ENCODE results near the gene PDK2. TPM values are rescaled to one million over a fixed set of nuclear protein-coding genes. Genes with fewer than 3 reads are reported as not detected.

Gene PDK2
- total RNA-seq, 2 experiments from 2014 or later: 9.8 to 16.2 TPM

GRCh38 chr17:50051606-50052005 lies 43.5 kb upstream of the PDK2 start:
- CTCF ChIA-PET: interaction anchor here (0.8 to 1.4 kb wide), 3 partner anchors 36 to 54 kb away, joined by 3 to 5 read pairs (median 3); no protein-coding TSS in a partner anchor
- DNase-seq (peak; percentile 21), ATAC-seq (no peak)
- Mint-ChIP-seq H3K9me3 (ENCODE audit: low read depth) (no peaks in the 10 kb centered on the region), H3K27me3 (no peaks in the 10 kb centered on the region), H3K4me1 (peaks cover 37% of the 10 kb centered on the region), H3K27ac (peak overlapping the region; percentile 87), H3K36me3 (ENCODE audit: low read depth) (no peaks in the 10 kb centered on the region), H3K4me3 (no peak overlapping the region)
- POLR2A ChIA-PET: interaction anchor here (0.6 kb wide), 1 partner anchor 21 kb away, joined by 4 read pairs; no protein-coding TSS in a partner anchor
- intact Hi-C loops (cut with DNase I, micrococcal nuclease): loop anchor here in 1 of 2 experiments (1.0 kb wide), 1 partner anchor 44 kb away; the partner anchor contains the start of gene PDK2

- ATAC-seq: no peak
- Mint-ChIP-seq H3K4me3 (no peak overlapping the region), H3K27ac (no peak overlapping the region), H3K9me3 (ENCODE audit: low read depth) (no peaks in the 10 kb centered on the region), H3K4me1 (peaks cover 42% of the 10 kb centered on the region), H3K27me3 (peaks cover 4% of the 10 kb centered on the region), H3K36me3 (ENCODE audit: low read depth) (no peaks in the 10 kb centered on the region)
- ChIA-PET POLR2A (no interaction called here), CTCF (interaction anchor here (0.6 to 1.5 kb wide), 6 partner anchors 12 to 1007 kb away, joined by 3 to 6 read pairs (median 4); no protein-coding TSS in a partner anchor)
- DNase-seq: no peak
- intact Hi-C loops (cut with DNase I, micrococcal nuclease): no loop called here
Measured at GRCh38 chr17:50052241-50052796, 42.8 kb upstream of the PDK2 start.

GRCh38 chr17:50052822-50053653 lies 42.1 kb upstream of the PDK2 start:
- no peak for DNase-seq
- ATAC-seq: no peak
- POLR2A ChIA-PET: no interaction called here
- no peak overlapping the region for H3K4me3 Mint-ChIP-seq
- no peaks in the 10 kb centered on the region for H3K9me3 Mint-ChIP-seq (ENCODE audit: low read depth)
- peaks cover 37% of the 10 kb centered on the region for H3K4me1 Mint-ChIP-seq
- H3K27ac Mint-ChIP-seq: no peak overlapping the region
- H3K36me3 Mint-ChIP-seq (ENCODE audit: low read depth): no peaks in the 10 kb centered on the region
- CTCF ChIA-PET: interaction anchor here (0.9 to 1.5 kb wide), 5 partner anchors 26 to 64 kb away, joined by 3 to 6 read pairs (median 3); no protein-coding TSS in a partner anchor
- intact Hi-C loops (cut with DNase I, micrococcal nuclease): no loop called here
- peaks cover 4% of the 10 kb centered on the region for H3K27me3 Mint-ChIP-seq

DNA sequence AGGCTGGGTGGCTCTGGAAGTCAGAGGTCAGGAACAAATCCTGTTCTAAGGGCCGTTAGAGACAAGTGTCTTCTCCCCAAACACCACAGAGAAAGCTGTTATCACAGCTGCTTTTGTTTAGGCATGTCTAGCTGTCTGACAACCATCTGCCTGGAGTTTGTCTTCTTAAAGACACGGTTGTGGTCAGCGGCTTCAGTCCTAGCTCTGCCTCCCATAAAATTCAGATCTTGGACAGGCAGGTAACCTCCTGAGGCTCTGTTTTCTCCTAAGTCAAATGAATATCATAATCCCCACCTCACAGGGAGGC lies 41.5 kb upstream of the PDK2 start:
- no peaks in the 10 kb centered on the region for H3K9me3 Mint-ChIP-seq (ENCODE audit: low read depth)
- H3K4me1 Mint-ChIP-seq: peaks cover 37% of the 10 kb centered on the region

DNA sequence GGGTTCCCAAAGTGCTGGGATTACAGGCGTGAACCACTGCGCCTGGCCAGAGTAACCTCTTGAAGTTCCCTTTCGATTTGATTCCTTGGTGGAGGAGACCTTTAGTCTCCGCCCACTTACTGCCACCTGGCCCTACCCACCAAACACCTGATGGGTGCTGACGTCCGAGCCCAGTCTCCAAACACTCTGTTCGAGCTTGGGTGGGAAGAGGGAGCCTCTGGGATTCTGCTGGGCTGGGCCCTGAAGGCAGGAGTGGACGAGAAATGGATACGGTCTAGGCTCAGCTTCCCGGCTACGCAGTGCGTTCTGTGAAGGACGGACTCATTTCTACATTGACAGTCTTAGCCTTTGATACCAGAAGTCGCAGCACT lies 40.1 kb upstream of the PDK2 start:
- CTCF ChIA-PET: interaction anchor here (0.5 to 1.8 kb wide), 9 partner anchors 10 to 377 kb away, joined by 3 to 5 read pairs (median 3); partner anchors contain the start of gene PDK2
- H3K36me3 Mint-ChIP-seq (ENCODE audit: low read depth): no peaks in the 10 kb centered on the region

More for the DNA sequence above, 41.5 kb upstream of the PDK2 start:
- no peaks in the 10 kb centered on the region for H3K36me3 Mint-ChIP-seq (ENCODE audit: low read depth)
- H3K27me3 Mint-ChIP-seq: peaks cover 4% of the 10 kb centered on the region
- intact Hi-C loops (cut with DNase I, micrococcal nuclease): no loop called here
- CTCF ChIA-PET: interaction anchor here (0.9 to 1.5 kb wide), 4 partner anchors 26 to 64 kb away, joined by 3 to 6 read pairs (median 3); no protein-coding TSS in a partner anchor
- ATAC-seq: no peak
- H3K27ac Mint-ChIP-seq: no peak overlapping the region
- H3K4me3 Mint-ChIP-seq: no peak overlapping the region
- no peak for DNase-seq
- POLR2A ChIA-PET: no interaction called here

GRCh38 chr17:50055426-50056216 lies 39.5 kb upstream of the PDK2 start, which contains the start of gene ITGA3:
TSS of gene ITGA3 (plus strand) at chr17:50056110. CDS start at chr17:50056440, 330 bp downstream.
- peaks cover 4% of the 10 kb centered on the region for H3K27me3 Mint-ChIP-seq
- H3K4me1 Mint-ChIP-seq: peaks cover 33% of the 10 kb centered on the region
- peak; percentile 72 for DNase-seq
- H3K4me3 Mint-ChIP-seq: peak within 1 kb of the TSS; percentile 82
- peak within 1 kb of the TSS; percentile 25 for H3K27ac Mint-ChIP-seq
- ChIA-PET CTCF (interaction anchor here (0.5 to 2.4 kb wide), 16 partner anchors 9 to 376 kb away, joined by 3 to 22 read pairs (median 4); partner anchors contain the start of gene PDK2), POLR2A (interaction anchor here (1.0 kb wide), 1 partner anchor 39 kb away, joined by 4 read pairs; no protein-coding TSS in a partner anchor)
- intact Hi-C loops (cut with DNase I, micrococcal nuclease): loop anchor here (1.0 kb wide), 3 partner anchors 28 to 86 kb away; partner anchors contain the start of genes DLX4 (in 1 of the 2) and PDK2 (in 1 of the 2)
- H3K9me3 Mint-ChIP-seq (ENCODE audit: low read depth): no peaks in the 10 kb centered on the region
- ATAC-seq: peak; percentile 17
- no peaks in the 10 kb centered on the region for H3K36me3 Mint-ChIP-seq (ENCODE audit: low read depth)

More for the DNA sequence above, 40.1 kb upstream of the PDK2 start:
- Mint-ChIP-seq H3K9me3 (ENCODE audit: low read depth) (no peaks in the 10 kb centered on the region), H3K27ac (peak overlapping the region; percentile 9), H3K4me3 (peak overlapping the region; percentile 82), H3K4me1 (peaks cover 37% of the 10 kb centered on the region), H3K27me3 (peaks cover 4% of the 10 kb centered on the region)
- intact Hi-C loops (cut with DNase I, micrococcal nuclease): loop anchor here in 1 of 2 experiments (1.0 kb wide), 1 partner anchor 28 kb away; no protein-coding TSS in a partner anchor
- DNase-seq (peak; percentile 27), ATAC-seq (no peak)
- POLR2A ChIA-PET: no interaction called here

DNA sequence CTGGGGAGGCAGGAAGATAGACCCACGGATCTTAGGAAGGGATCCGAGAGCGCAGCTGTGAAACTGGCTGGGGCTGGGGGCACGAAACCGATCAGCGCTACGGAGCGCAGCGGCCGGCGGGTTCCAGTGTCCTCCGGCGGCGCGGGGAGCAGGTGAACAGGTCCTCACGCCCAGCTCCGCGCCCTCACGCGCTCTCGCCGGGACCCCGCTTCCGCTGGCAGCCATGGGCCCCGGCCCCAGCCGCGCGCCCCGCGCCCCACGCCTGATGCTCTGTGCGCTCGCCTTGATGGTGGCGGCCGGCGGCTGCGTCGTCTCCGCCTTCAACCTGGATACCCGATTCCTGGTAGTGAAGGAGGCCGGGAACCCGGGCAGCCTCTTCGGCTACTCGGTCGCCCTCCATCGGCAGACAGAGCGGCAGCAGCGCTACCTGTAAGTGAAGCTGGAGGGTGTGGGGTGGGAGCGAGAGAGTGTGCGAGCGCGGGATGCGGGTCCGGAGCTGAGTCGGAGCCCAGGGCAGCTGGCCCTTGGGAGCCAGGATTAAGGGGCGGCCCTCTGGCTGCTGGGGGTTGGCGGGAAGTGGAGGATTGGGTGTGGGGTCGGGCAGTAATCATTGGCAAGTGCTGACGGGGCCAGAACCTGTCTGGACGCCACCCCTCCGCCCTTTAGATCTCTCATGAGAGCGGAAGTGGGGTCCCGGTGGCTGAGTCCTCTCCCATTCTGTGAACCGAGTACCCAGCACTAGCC lies 38.8 kb upstream of the PDK2 start:
- Mint-ChIP-seq H3K27me3 (peaks cover 4% of the 10 kb centered on the region), H3K36me3 (ENCODE audit: low read depth) (no peaks in the 10 kb centered on the region), H3K4me3 (peak overlapping the region; percentile 82), H3K27ac (peak overlapping the region; percentile 25), H3K9me3 (ENCODE audit: low read depth) (no peaks in the 10 kb centered on the region), H3K4me1 (peaks cover 25% of the 10 kb centered on the region)
- CTCF ChIA-PET: interaction anchor here (0.6 to 2.4 kb wide), 15 partner anchors 8 to 656 kb away, joined by 3 to 22 read pairs (median 4); partner anchors contain the start of gene PDK2
- peak; percentile 87 for ATAC-seq
- intact Hi-C loops (cut with DNase I, micrococcal nuclease): loop anchor here in 1 of 2 experiments (1.0 kb wide), 3 partner anchors 29 to 87 kb away; partner anchors contain the start of genes DLX4 and PDK2
- peak; percentile 85 for DNase-seq
- POLR2A ChIA-PET: interaction anchor here (1.0 kb wide), 1 partner anchor 38 kb away, joined by 4 read pairs; no protein-coding TSS in a partner anchor

GRCh38 chr17:50056961-50057330 lies 38.2 kb upstream of the PDK2 start:
- no peak overlapping the region for H3K27ac Mint-ChIP-seq
- CTCF ChIA-PET: interaction anchor here (0.7 to 2.4 kb wide), 11 partner anchors 25 to 656 kb away, joined by 3 to 22 read pairs (median 5); partner anchors contain the start of gene PDK2
- no peaks in the 10 kb centered on the region for H3K9me3 Mint-ChIP-seq (ENCODE audit: low read depth)
- POLR2A ChIA-PET: interaction anchor here (1.0 kb wide), 1 partner anchor 37 kb away, joined by 4 read pairs; no protein-coding TSS in a partner anchor
- peaks cover 4% of the 10 kb centered on the region for H3K27me3 Mint-ChIP-seq
- DNase-seq (no peak), ATAC-seq (peak; percentile 5)
- H3K4me1 Mint-ChIP-seq: peaks cover 20% of the 10 kb centered on the region
- intact Hi-C loops (cut with DNase I, micrococcal nuclease): loop anchor here in 1 of 2 experiments (1.0 kb wide), 3 partner anchors 30 to 88 kb away; partner anchors contain the start of genes DLX4 and PDK2
- H3K4me3 Mint-ChIP-seq: peak overlapping the region; percentile 82
- H3K36me3 Mint-ChIP-seq (ENCODE audit: low read depth): no peaks in the 10 kb centered on the region

- H3K27me3 Mint-ChIP-seq: peaks cover 4% of the 10 kb centered on the region
- POLR2A ChIA-PET: interaction anchor here (0.6 kb wide), 1 partner anchor 715 kb away, joined by 5 read pairs; no protein-coding TSS in a partner anchor
Measured at GRCh38 chr17:50057521-50057991, 37.6 kb upstream of the PDK2 start.

More at GRCh38 chr17:50057521-50057991, 37.6 kb upstream of the PDK2 start:
- intact Hi-C loops (cut with DNase I, micrococcal nuclease): no loop called here
- no peaks in the 10 kb centered on the region for H3K36me3 Mint-ChIP-seq (ENCODE audit: low read depth)
- H3K9me3 Mint-ChIP-seq (ENCODE audit: low read depth): no peaks in the 10 kb centered on the region
- no peak overlapping the region for H3K27ac Mint-ChIP-seq
- CTCF ChIA-PET: interaction anchor here (0.7 to 2.4 kb wide), 5 partner anchors 30 to 262 kb away, joined by 3 to 22 read pairs (median 8); partner anchors contain the start of gene PDK2
- ATAC-seq: no peak
- H3K4me3 Mint-ChIP-seq: peak overlapping the region; percentile 82
- H3K4me1 Mint-ChIP-seq: peaks cover 15% of the 10 kb centered on the region
- DNase-seq: no peak
